Large intestine (tissue), 3 donors: Measurements from ENCODE around the gene IKZF2. TPM values are rescaled to one million over a fixed set of nuclear protein-coding genes. Genes with fewer than 3 reads are reported as not detected.

ENCODE experiments used
- DNase-seq, 2 donors: peaks; one replicate each; pipeline versions ENCODE4 v3.0.0 to v3.0.0-alpha.2; 2013
- H3K27ac ChIP-seq: one replicate; pipeline ENCODE4 v1.5.1; 2013; ENCODE audit warnings: low read length
- H3K27me3 ChIP-seq: 2 replicates; pipeline ENCODE4 v1.6.1; 2013; ENCODE audit warnings: low read length; ENCODE audit not compliant: control insufficient read depth, insufficient read depth
- H3K36me3 ChIP-seq: 2 replicates; pipeline ENCODE4 v1.6.1; 2013; ENCODE audit warnings: low read length; ENCODE audit not compliant: control insufficient read depth, insufficient read depth
- H3K4me1 ChIP-seq: one replicate; pipeline ENCODE4 v1.6.1; 2013; ENCODE audit warnings: low read length; ENCODE audit not compliant: control insufficient read depth, insufficient read depth
- H3K4me3 ChIP-seq: one replicate; pipeline ENCODE4 v1.5.1; 2013; ENCODE audit warnings: low read length
- H3K9me3 ChIP-seq: one replicate; pipeline ENCODE4 v1.6.1; 2013; ENCODE audit warnings: mild to moderate bottlenecking, low read depth, low read length, moderate library complexity; ENCODE audit not compliant: control insufficient read depth
- WGBS: methylation state at CpG from one replicate; pipeline ENCODE4 v1.1.5; 2013; ENCODE audit warnings: low lambda C conversion rate; ENCODE audit not compliant: insufficient coverage; 5-methylcytosine and 5-hydroxymethylcytosine counted together
- polyA plus RNA-seq: library from polyadenylated mRNA; unstranded; fragments of 120-200 nt; gene quantifications from one replicate; pipeline ENCODE4 v1.2.1, GENCODE V29; 2013

The IKZF2 gene
- polyA plus RNA-seq, 1 donor = 3.2 TPM

- DNase-seq = no peak
- no peaks in the 10 kb centered on the region for H3K27me3 ChIP-seq
- H3K36me3 ChIP-seq = no peaks in the 10 kb centered on the region
- no CpG with 5 or more reads among the region's 7 CpGs for WGBS
- no peak overlapping the region for H3K27ac ChIP-seq
- H3K4me3 ChIP-seq = no peak overlapping the region
- H3K9me3 ChIP-seq = no peaks in the 10 kb centered on the region
- no peaks in the 10 kb centered on the region for H3K4me1 ChIP-seq
Measured at GRCh38 chr2:212958757-212959295, 192.6 kb downstream of the IKZF2 start.

GRCh38 chr2:212958133-212958532 lies 193.3 kb downstream of the IKZF2 start:
- Histone ChIP-seq H3K27ac (no peak overlapping the region), H3K27me3 (no peaks in the 10 kb centered on the region), H3K9me3 (no peaks in the 10 kb centered on the region), H3K36me3 (no peaks in the 10 kb centered on the region), H3K4me1 (no peaks in the 10 kb centered on the region), H3K4me3 (no peak overlapping the region)
- WGBS = 88% methylated on average over 1 of the region's 3 CpGs
- DNase-seq = no peak

GRCh38 chr2:212957624-212958023 lies 193.8 kb downstream of the IKZF2 start:
- no peaks in the 10 kb centered on the region for H3K4me1 ChIP-seq
- no peaks in the 10 kb centered on the region for H3K27me3 ChIP-seq
- no peak for DNase-seq
- H3K27ac ChIP-seq = no peak overlapping the region
- H3K4me3 ChIP-seq = no peak overlapping the region
- no peaks in the 10 kb centered on the region for H3K36me3 ChIP-seq
- no peaks in the 10 kb centered on the region for H3K9me3 ChIP-seq

- WGBS = 79% methylated on average over 2 of the region's 6 CpGs
- H3K4me1 ChIP-seq = no peaks in the 10 kb centered on the region
- H3K36me3 ChIP-seq = no peaks in the 10 kb centered on the region
- H3K9me3 ChIP-seq = no peaks in the 10 kb centered on the region
- no peak for DNase-seq
- H3K27ac ChIP-seq = no peak overlapping the region
- H3K4me3 ChIP-seq = no peak overlapping the region
- no peaks in the 10 kb centered on the region for H3K27me3 ChIP-seq
Measured at GRCh38 chr2:212956665-212957607, 194.5 kb downstream of the IKZF2 start.

- no peak for DNase-seq
- no peak overlapping the region for H3K27ac ChIP-seq
- H3K4me3 ChIP-seq = no peak overlapping the region
- H3K9me3 ChIP-seq = no peaks in the 10 kb centered on the region
- H3K27me3 ChIP-seq = no peaks in the 10 kb centered on the region
- no peaks in the 10 kb centered on the region for H3K4me1 ChIP-seq
- 60% methylated on average over 1 of the region's 3 CpGs for WGBS
- no peaks in the 10 kb centered on the region for H3K36me3 ChIP-seq
Measured at GRCh38 chr2:212953170-212953920, 198.1 kb downstream of the IKZF2 start.

GRCh38 chr2:212949786-212950185 lies 201.6 kb downstream of the IKZF2 start:
- WGBS = no CpG with 5 or more reads among the region's 1 CpG
- H3K27me3 ChIP-seq = no peaks in the 10 kb centered on the region
- no peaks in the 10 kb centered on the region for H3K9me3 ChIP-seq
- H3K4me1 ChIP-seq = no peaks in the 10 kb centered on the region
- no peak overlapping the region for H3K4me3 ChIP-seq
- no peaks in the 10 kb centered on the region for H3K36me3 ChIP-seq
- H3K27ac ChIP-seq = no peak overlapping the region
- DNase-seq = no peak

Other genes with a start within 250 kb of the IKZF2 start
- 53.7 TPM for gene SPAG16, start 132.9 kb upstream of the IKZF2 start, polyA plus RNA-seq